ENCODE data around the gene MAB21L2. TPM values are rescaled to one million over a fixed set of nuclear protein-coding genes. Genes with fewer than 3 reads are reported as not detected.
"Not testable (repeated sequence)": the region's sequence is repeated elsewhere in the genome, so short reads cannot be mapped to it uniquely, and the experiment has no call there.

Gene MAB21L2
- total RNA-seq (2014; rRNA removed) = 0.06 TPM in 1 of 2 replicates, not detected in the other
- 0.02 TPM for polyA plus RNA-seq (2012)

DNA sequence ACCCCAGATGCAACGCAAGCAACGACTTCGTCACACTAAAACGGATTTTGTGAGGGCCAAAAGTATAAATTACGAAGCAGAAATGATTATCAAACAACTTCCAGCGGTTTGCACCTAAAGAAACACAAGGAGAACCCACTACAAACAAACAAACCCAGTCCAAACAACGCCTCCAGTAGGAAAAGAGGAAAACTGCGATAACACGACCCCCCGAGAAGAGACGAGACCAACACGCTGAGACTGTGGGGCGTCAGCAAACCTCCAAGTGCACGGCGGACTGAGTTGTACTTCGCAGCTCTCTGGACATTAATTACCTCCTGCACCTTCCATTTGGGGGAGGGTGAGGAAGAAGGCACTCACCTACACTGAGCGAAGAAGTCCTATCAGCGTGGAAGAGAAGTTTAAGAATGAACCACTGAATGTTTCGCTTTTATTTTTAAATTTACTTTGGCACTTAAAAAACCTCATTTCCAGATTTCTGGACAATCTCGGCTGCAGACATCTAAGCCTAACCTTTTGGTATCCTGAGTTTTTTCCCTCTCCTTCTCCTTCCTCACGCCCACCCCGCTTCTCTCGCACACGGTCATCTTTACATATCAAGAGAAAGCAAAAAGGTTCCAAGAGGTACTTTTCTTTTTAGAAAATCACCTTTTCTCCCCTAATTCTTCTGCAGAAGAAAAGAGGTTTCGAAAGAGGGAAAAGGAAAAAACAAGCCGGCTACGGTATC lies at the start of gene MAB21L2:
MAB21L2 (plus strand) TSS at position 6 of the 727 bp plus-strand sequence. CDS start 879 bp downstream, outside the sequence.
- no peak for DNase-seq (ENCODE audit: low read depth)

GRCh38 chr4:150533673-150534072 lies 48.3 kb upstream of the MAB21L2 start:
- no peak for DNase-seq (ENCODE audit: low read depth)

DNA sequence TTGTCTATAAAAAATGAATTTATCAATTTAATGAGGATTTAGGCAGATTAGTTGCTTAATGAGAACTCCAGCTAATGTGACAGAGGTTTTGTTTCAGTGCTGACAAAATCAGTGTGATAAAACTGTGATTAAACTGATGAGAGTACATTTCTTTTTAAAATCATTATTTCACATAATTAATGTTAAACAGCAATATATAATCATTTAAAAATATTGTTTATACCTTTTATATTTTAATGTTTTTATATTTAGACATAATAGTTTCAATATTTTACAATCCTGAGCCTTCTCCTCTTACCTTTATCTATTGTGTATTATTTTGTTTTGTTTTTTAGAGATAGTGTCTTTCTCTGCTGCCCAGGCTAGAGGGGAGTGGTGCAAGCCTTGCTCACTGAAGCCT lies 47.1 kb upstream of the MAB21L2 start:
- no peak for DNase-seq (ENCODE audit: low read depth)

- peak; percentile 22 for DNase-seq (ENCODE audit: low read depth)
Measured at GRCh38 chr4:150537911-150538310, 44.0 kb upstream of the MAB21L2 start.

- DNase-seq (ENCODE audit: low read depth) = no peak
Measured at GRCh38 chr4:150540536-150540935, 41.4 kb upstream of the MAB21L2 start.

DNA sequence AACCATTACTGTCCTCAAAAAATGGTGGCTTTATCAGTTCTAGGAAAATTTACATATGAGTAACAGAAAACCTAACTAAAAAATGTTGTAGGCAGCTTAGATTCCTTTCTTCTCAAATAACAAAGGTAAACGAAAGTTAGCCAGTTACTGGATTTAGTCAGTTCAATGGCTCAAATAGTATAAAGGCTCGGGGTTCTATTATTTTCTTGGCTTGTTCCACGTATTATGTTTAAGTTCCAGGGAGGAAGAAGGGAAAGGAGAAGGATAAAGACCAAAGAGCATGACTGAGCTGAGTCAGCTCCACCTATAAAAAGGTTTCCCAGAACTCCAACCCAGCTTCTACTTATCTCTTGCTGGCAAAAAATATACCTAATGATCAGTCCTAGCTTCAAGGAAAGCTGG lies 41.0 kb upstream of the MAB21L2 start:
- no peak for DNase-seq (ENCODE audit: low read depth)

DNA sequence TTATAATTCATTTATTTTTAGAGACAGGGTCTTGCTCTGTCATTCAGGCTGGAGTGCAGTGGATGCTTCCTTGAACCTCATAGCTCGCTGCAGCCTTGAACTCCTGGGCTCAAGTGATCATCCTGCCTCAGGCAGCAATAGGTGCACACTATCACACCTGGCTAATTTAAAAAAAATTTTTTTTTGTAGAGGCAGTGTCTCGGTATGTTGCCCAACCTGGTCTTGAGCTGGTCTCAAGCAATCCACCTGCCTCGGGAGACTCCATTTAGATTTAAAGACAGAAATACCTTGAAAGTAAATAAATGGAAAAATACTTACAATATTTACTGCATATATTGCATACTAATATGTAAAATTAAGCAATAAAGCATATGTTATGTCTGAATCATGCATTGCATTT lies 40.3 kb upstream of the MAB21L2 start:
- no peak for DNase-seq (ENCODE audit: low read depth)

DNA sequence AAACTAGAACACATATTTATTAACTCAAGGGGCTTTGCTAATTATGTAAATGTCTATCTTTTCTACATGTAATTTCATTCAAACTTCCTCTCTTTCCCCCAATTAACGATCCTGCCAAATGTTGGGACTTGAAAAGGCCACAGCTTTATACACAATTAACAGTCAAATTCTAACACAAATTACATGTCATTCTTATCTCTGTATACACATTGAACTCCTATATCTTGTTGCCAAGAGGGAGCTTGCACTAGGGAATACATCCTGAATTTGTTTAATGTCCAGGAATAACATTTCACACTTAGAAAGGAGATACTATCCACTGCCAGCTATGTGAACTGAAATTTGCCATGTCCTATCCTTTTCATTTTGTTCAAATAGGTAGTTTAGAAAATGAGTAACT lies 38.9 kb upstream of the MAB21L2 start:
- no peak for DNase-seq (ENCODE audit: low read depth)

DNA sequence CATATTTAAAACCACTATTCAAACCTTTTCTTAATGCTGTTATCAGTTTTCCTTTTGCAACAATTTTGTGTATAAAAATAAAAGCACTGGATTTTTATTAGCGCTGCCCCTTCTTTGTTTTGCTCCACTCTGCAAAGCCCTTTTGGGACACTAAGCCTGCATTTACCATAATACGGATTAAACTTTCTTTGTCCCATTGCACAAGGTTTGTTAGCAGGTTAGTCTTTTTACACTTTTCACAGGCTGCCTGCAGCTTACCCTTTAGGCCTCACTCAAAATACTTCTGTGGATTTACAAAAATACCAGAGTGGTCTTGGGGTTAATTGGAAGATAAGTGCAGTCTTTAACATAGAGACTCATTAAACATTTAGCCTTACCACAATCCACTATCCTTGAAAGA lies 35.7 kb upstream of the MAB21L2 start:
- DNase-seq (ENCODE audit: low read depth) = no peak

- no peak for DNase-seq (ENCODE audit: low read depth)
Measured at GRCh38 chr4:150547154-150547838, 34.7 kb upstream of the MAB21L2 start.

DNA sequence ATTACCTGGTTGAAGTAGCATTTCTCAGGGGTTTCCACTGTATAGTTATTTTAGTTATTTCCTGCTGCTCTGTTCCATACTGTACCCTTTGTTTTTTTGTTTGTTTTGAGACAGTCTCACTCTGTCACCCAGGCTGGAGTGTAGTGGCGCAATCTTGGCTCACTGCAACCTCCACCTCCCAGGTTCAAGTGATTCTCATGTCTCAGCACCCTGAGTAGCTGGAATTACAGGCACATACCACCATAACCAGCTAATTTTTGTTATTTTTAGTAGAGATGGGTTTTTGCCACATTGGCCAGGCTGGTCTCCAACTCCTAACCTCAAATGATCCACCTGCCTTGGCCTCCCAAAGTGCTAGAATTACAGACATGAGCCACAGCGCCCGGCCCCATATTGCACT lies 24.1 kb upstream of the MAB21L2 start:
- peak; percentile 37 for DNase-seq (ENCODE audit: low read depth)

GRCh38 chr4:150561143-150561737 lies 20.7 kb upstream of the MAB21L2 start:
- DNase-seq (ENCODE audit: low read depth) = no peak

- DNase-seq (ENCODE audit: low read depth) = no peak
Measured at GRCh38 chr4:150562250-150562649, 19.7 kb upstream of the MAB21L2 start.

DNA sequence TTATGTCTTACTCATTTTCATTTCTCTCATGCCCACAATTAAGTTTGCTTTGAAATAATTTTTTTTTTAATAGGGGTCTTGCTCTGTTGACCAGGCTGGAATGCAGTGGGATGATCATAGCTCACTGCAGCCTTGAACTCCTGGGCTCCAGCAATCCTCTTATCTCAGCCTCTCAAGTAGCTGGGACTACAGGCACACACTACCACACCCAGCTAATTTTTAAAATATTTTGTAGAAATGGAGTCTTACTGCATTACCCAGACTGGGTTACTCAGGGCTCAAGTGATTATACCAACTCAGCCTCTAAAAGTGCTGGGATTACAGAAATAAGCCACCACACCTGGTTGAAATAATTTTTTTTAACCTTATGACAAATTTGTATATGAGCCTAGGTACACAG lies 19.2 kb upstream of the MAB21L2 start:
- no peak for DNase-seq (ENCODE audit: low read depth)

- DNase-seq (ENCODE audit: low read depth) = not testable (repeated sequence)
Measured at GRCh38 chr4:150564967-150565366, 17.0 kb upstream of the MAB21L2 start.

GRCh38 chr4:150567070-150567469 lies 14.9 kb upstream of the MAB21L2 start:
- no peak for DNase-seq (ENCODE audit: low read depth)

DNA sequence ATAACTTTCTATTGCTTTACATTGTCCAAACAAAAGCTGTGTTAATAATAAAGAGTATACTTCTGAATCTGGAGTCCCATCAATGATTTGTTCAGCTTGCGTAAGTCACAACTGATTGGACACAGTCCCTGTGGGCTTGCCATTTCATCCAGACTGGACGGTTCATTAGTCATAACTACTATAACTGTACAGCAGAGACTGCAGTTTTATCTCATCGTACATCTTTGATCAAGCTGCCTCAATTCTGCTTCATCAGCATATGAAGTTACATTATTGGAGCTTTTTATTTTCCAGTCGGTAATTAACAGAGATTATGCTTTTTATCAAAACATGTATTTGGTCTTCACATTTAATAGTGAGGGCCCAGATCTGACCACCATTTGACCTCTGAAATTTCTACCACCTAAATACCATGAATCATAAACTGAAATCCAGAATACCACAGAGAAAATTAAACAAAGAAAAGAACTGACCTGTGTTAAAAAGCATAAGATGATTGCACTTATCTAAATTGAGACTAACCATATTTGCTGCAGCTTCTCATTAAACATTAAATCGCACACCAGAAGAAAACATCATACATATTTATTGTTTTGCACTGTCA lies 12.5 kb upstream of the MAB21L2 start:
- peak; percentile 76 for DNase-seq (ENCODE audit: low read depth)

- DNase-seq (ENCODE audit: low read depth) = no peak
Measured at GRCh38 chr4:150569998-150570535, 11.9 kb upstream of the MAB21L2 start.

- DNase-seq (ENCODE audit: low read depth) = no peak
Measured at GRCh38 chr4:150570862-150571261, 11.1 kb upstream of the MAB21L2 start.

DNA sequence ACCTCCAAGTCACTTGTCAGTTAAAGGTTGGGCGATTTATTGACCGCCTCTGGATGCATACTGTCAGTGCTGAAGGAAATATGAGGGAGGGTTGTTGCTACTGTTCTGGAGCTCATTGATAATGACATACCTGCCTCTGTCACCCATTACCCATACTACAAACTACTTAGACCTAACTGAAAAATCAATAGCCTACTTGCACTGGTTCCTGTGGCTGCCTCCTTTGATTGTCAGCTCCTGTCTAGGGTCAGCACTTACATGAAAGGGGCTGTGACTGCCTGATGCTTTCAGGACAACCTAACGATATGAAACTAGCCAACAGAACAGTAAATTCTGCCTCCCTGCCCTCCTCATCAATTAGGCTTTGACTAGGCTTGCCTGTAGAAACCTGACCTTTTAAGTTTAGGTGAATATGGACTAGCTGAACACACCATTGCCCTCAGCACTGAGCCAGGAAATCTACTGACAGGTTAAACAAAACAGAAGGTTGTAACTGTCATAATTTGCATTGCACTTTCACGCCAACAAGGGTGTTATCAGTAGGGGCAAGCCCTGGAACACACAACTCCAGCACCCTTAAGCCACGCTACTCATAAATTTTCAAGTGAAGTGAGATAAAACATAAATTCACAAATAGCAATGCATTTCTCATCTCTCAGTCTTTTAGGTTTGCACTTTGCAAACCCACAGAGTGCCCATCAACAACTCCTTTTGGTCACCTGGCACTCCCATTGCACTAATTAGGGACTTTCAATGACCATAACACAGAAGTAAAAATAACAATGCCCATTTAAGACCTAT lies 9.0 kb upstream of the MAB21L2 start:
- DNase-seq (ENCODE audit: low read depth) = no peak

- peak; percentile 55 for DNase-seq (ENCODE audit: low read depth)
Measured at GRCh38 chr4:150573534-150573933, 8.4 kb upstream of the MAB21L2 start.
